RCC 7860 (cell line): ENCODE data around the gene PCF11.
"Not testable (repeated sequence)": the region's sequence is repeated elsewhere in the genome, so short reads cannot be mapped to it uniquely, and the experiment has no call there.

Experiments used
- DNase-seq: peaks from one replicate; pipeline ENCODE4 v3.0.0-alpha.2; 2015; ENCODE audit warnings: low spot score
- FAIRE-seq: peaks from 2 replicates; lab custom pipeline; 2012; peaks lifted over from hg19 to GRCh38; lab: Jason Lieb, UNC

PCF11 gene

GRCh38 chr11:83156996-83157593, at the start of gene PCF11:
PCF11 (plus strand) TSS chr11:83157131; CDS start chr11:83157440, 309 bp downstream.
- FAIRE-seq, result no peak

GRCh38 chr11:83112886-83113285, 44.0 kb upstream of the PCF11 start:
- no peak for DNase-seq

More at GRCh38 chr11:83156996-83157593, at the start of gene PCF11:
- no peak for DNase-seq

GRCh38 chr11:83115026-83115425, 41.9 kb upstream of the PCF11 start:
- no peak for DNase-seq
- no peak for FAIRE-seq

More at GRCh38 chr11:83112886-83113285, 44.0 kb upstream of the PCF11 start:
- no peak for FAIRE-seq

- FAIRE-seq (no peak), DNase-seq (no peak)
These were observed 41.4 kb upstream of the PCF11 start for GRCh38 chr11:83115551-83115950.

- DNase-seq (no peak), FAIRE-seq (no peak)
These were observed 40.8 kb upstream of the PCF11 start for GRCh38 chr11:83116015-83116641.

- no peak for FAIRE-seq
- no peak for DNase-seq
These were observed 38.1 kb upstream of the PCF11 start for GRCh38 chr11:83118814-83119213.

- no peak for FAIRE-seq
- no peak for DNase-seq
These were observed 37.7 kb upstream of the PCF11 start for GRCh38 chr11:83119216-83119615.

- FAIRE-seq (no peak), DNase-seq (no peak)
These were observed 36.6 kb upstream of the PCF11 start for GRCh38 chr11:83120327-83120726.

- DNase-seq, result no peak
- no peak for FAIRE-seq
These were observed 34.9 kb upstream of the PCF11 start for GRCh38 chr11:83122050-83122449.

GRCh38 chr11:83122766-83123165, 34.2 kb upstream of the PCF11 start:
- no peak for FAIRE-seq
- no peak for DNase-seq

- FAIRE-seq, result no peak
- DNase-seq, result no peak
These were observed 32.1 kb upstream of the PCF11 start for GRCh38 chr11:83124636-83125424.

- no peak for FAIRE-seq
- no peak for DNase-seq
These were observed 31.4 kb upstream of the PCF11 start for GRCh38 chr11:83125577-83125976.

- FAIRE-seq (no peak), DNase-seq (no peak)
These were observed 29.7 kb upstream of the PCF11 start for GRCh38 chr11:83127310-83127637.

- DNase-seq (no peak), FAIRE-seq (no peak)
These were observed 24.7 kb upstream of the PCF11 start for GRCh38 chr11:83132191-83132590.

- FAIRE-seq, DNase-seq: not testable (repeated sequence)
These were observed 23.7 kb upstream of the PCF11 start for GRCh38 chr11:83133266-83133665.

GRCh38 chr11:83139310-83139709, 17.6 kb upstream of the PCF11 start:
- no peak for DNase-seq
- FAIRE-seq, result no peak

GRCh38 chr11:83140691-83141455, 16.1 kb upstream of the PCF11 start:
- no peak for FAIRE-seq
- no peak for DNase-seq

GRCh38 chr11:83147895-83148294, 9.0 kb upstream of the PCF11 start:
- FAIRE-seq, result no peak
- peak; percentile 15 for DNase-seq

GRCh38 chr11:83150450-83150849, 6.5 kb upstream of the PCF11 start:
- FAIRE-seq (no peak), DNase-seq (no peak)

- DNase-seq, result no peak
- FAIRE-seq, result no peak
These were observed 5.5 kb upstream of the PCF11 start for GRCh38 chr11:83151274-83151977.

- DNase-seq, result no peak
These were observed 4.7 kb upstream of the PCF11 start for GRCh38 chr11:83152264-83152663.

More at GRCh38 chr11:83152264-83152663, 4.7 kb upstream of the PCF11 start:
- FAIRE-seq, result no peak
